Measurements from ENCODE around the gene CASP4.

- TF ChIP-seq, protein P1, sequence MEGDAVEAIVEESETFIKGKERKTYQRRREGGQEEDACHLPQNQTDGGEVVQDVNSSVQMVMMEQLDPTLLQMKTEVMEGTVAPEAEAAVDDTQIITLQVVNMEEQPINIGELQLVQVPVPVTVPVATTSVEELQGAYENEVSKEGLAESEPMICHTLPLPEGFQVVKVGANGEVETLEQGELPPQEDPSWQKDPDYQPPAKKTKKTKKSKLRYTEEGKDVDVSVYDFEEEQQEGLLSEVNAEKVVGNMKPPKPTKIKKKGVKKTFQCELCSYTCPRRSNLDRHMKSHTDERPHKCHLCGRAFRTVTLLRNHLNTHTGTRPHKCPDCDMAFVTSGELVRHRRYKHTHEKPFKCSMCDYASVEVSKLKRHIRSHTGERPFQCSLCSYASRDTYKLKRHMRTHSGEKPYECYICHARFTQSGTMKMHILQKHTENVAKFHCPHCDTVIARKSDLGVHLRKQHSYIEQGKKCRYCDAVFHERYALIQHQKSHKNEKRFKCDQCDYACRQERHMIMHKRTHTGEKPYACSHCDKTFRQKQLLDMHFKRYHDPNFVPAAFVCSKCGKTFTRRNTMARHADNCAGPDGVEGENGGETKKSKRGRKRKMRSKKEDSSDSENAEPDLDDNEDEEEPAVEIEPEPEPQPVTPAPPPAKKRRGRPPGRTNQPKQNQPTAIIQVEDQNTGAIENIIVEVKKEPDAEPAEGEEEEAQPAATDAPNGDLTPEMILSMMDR (conservative IDR thresholded peaks at IDR 0.05) = no peak
- TF ChIP-seq ZFX (IDR thresholded peaks at IDR 0.05) = no peak
Observed at GRCh38 chr11:104968856-104969776, 742 bp upstream of the CASP4 start.

Data from C4-2B (cell line).